GM18867 (cell line): ENCODE data around the gene DIPK1A.
A peak's percentile ranks its signal among the peaks of the same experiment; 100 is the strongest.

ENCODE experiments used
- ATAC-seq: cut with Tn5 transposase; IDR thresholded peaks from one replicate; pipeline ENCODE4 v1.9.1; 2021; ENCODE audit warnings: mild to moderate bottlenecking, moderate library complexity; ENCODE audit not compliant: unreplicated experiment

Gene DIPK1A

DNA sequence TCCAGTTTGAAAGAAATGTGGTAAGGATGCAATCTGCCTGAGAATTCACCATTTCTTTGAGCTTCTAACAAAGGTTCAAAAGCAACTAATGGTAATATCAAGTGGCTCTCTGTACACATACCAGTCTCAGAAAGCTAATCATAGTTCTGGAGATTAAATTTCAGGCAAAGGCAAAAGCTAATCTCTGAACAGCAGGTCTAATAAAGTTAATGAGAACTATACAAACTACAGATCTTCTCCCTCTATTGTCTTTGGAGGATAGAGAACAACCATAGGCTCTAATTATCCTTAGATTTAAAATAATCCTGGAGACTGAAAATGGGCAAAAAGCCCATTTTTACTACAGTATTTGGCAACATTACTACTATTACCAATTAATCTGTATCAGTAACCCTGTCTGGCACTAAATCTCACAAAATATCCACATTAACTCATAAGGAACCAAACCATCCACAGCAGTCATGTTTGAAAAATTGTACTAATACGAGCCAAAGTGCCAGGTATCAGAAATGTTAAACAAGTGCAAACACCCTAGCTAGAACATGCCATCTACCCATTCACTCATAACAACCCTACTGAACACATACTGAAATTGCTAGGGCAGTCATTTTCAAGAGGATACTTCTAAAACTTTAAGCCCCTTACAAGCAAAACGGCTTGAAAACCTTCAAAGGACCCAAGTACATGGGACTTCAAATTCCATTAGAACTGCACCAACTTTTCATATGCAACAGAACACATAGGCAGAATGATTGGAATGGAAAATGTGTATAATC lies 4.8 kb downstream of the DIPK1A start:
- ATAC-seq, result no peak

DNA sequence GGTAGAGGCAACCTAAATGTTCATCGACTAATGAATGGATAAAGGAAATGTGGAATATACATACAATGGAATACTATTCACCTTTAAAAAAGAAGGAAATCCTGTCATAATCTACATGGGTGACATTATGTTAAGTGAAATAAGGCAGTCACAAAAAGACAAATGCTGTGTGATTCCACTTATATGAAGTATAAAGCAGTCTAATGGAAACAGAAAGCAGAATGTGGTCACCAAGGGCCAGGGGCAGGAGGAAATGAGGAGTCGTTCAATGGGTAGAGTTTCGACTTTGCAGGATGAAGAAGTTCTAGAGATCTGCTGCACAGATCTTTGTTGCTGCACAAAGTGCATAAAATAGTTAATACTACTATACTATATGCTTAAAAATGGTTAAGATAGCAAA lies 7.8 kb downstream of the DIPK1A start:
- ATAC-seq, result peak; percentile 60

DNA sequence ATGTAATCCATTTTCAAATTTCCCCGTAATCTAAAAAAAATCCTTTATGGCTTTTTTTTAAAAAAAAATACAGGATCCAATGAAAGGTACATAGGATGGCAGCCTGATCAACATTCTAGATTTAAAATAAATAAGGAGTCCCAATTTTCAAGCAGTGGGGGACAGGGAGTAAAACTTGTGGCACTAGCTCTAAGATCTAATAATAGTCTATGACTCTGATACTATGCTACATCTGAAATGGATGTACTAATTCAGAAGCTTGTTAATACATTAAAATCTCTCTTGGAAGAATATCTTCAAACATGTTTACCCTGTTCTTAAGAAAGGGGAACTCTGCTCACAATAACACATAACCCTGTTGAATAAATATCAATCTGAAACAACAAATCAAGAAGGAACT lies 8.5 kb downstream of the DIPK1A start:
- ATAC-seq, result no peak

DNA sequence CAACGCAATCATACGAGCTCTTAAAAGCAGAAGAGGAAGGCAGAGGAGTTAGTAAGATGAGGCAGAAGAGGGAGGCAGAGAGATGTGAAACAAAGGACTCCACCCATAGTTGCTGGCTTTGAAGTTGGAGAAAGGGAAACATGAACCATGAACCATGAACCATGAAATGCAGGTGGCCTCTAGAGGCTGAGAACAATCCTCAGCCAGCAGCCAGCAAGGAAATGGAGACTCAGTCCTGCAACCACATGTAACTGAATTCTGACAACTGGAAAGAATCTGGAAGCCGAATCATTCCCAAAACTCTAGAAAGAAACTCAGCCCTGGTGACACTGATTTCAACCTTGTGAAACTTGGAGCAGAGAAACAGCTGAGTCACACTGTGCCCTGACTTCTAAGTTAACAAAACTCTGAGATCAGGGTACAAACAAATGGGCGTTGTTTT lies 10.1 kb downstream of the DIPK1A start:
- ATAC-seq, result peak; percentile 64

DNA sequence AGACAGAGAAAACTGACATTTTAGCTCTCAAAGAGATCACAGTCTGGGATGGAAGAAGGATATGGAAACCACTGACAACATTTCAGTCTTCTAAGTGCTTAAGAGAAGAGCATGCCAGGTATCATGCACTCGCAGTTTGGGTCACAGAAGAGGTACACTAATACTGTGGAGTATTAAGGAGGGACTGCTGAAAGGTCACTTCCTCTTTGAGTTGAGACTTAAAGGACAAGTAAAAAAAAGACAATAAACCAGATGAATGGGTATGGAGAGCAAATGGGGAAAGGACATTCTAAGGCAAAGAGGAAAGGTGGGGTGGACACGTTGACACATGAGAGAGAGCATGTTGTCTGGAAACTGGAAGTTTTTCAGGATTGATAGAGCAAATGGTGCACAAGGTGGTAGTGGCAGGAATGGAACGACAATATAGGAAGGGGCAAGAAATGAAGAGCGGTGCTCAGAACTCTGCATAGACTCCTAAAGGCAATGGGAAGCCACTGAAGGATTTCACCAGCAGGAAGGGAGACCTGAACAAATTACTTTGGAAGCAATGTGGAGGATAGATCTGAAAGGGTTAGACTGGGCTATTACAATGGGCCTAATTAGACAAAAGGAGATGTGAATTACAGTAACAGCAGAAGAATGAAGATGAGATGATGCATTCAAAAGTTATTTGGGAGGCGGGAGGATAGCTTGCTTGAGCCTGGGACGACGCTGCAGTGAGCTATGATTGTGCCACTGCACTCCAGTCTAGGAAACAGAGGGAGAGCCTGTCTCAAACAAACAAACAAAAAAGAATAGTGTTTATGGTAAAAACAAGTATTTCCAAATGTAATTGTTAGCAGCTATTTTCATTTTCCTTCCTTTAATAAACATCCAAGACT lies 11.1 kb downstream of the DIPK1A start:
- peak; percentile 41 for ATAC-seq

DNA sequence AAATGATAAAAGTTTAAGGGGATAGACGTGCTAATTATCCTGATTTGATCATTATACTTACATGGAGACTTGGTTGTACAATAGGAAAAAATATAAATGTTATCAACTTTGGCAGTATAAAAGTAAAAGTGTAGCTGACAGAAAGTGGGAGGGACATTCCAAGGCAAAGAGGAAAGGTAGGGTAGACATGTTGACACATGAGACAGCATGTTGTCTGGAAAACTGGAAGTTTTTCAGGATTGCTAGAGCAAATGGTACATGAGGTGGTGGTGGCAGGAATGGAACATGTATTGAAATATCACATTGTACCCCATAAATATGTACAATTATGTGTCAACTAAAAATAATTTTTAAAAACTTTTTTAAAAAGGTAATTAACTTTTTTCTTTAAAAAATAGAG lies 13.2 kb downstream of the DIPK1A start:
- no peak for ATAC-seq

DNA sequence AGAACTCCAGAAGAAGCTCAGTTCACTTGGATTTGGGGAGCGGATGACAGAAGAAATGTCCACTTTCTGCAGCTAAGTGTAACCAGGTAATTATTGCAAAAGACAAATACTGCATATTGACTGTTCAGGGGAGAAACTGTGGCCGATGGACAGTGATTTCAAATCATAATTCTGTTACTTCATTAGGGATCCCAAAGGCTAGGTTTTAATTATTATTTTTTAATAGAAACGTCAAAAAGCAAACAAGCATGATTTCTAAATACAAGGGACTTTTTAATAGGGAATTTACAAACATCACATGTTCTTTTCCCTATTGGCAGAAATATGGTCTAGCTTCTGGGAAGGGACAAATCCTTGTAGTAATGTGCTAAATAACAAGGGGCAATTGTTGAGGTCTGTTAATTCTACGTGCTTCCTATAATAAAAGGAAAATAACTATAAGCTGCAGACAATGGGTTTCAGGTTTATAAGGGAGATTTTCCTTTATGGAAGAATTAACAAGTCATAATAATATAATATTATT lies 15.5 kb downstream of the DIPK1A start:
- no peak for ATAC-seq

DNA sequence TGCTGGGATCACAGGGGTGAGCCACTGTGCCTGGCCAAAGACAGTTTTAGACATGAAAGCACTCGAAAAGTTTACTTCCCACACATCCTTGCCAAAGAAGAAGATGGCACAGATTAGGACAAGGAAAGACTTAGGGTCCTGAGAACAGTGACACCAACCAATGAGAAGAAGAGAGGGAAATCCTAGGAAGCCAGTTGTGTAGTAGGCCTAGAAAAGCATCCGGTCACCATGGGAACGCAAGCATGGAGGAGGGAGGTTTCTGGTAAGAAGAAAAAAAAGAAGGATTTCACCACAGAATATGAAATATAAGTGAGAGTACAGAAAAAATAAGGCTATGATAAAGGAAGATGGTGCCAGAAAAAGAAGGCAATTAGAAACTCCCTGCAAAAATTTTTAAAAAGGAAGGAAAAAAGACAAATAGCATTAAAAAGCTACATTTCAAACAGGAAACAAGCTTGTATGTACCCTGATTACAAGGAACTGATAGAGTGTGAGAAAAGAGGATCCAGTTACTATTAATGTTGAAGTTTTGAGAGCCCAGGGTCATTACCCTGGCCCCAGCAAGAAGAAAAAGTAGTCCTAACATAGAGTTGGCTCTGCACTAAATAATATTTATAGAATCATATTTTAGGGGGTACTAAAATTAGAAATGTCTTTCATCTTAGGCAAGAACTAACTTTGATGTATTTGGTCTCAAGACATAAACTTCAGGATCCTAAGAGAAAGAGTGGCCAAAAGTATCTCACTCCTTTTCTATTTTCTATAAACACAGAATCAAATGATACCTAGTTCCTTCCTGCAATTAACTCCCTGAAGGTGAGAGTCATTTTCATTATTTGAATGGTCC lies 16.1 kb downstream of the DIPK1A start:
- ATAC-seq, result peak; percentile 5

DNA sequence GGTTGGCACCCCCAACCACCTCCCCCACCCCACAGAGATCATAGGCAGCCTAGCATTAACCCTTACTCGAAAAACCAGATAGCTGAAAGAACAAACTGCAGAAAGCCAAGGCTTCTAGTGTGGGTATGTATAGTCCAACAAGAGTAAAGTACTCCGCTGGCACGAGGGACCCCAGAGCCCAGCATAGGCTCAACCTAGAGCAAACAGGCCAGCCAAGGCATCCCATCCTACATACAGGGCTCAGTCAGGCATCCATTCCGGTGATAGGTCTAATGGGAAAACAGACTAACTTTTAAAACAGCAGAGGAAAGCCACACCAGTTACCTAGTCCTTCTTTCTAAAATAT lies 17.8 kb downstream of the DIPK1A start:
- no peak for ATAC-seq

DNA sequence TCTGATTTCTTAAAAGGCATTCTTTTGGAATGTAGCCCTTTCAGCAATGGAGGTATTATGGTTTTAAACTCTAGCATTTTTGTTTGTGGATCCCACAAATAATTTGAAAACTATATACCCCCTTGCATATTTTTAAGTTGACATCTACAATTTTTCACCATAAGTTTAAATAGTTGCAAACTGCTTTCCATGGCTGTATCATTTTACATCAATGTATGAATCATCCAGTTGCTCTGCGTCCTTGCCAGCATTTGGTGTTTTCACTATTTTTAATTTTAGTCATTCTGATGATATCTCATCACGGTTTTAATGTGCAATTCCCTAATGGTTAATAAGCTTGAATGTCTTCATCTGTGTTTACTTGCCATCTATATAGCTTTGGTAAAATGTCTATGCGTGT lies 20.7 kb downstream of the DIPK1A start:
- no peak for ATAC-seq

DNA sequence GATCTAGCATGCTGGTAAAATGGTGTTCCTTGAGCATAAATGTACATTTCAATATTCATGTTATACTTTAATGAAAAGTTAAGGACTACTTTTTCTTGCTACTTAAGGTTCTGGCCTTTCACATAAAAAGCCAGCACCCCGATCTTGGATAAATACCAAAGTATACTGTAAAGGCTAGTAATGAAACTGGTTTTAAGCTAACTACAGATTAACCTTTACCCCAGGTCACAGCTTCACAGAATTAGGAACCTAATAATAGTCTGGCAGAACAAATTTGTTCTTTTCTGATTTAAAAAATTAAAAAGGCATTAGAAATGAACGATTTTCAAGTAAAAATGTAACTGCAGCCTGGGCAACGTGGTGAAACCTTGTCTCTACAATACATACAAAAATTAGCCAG lies 23.5 kb downstream of the DIPK1A start:
- ATAC-seq, result no peak

DNA sequence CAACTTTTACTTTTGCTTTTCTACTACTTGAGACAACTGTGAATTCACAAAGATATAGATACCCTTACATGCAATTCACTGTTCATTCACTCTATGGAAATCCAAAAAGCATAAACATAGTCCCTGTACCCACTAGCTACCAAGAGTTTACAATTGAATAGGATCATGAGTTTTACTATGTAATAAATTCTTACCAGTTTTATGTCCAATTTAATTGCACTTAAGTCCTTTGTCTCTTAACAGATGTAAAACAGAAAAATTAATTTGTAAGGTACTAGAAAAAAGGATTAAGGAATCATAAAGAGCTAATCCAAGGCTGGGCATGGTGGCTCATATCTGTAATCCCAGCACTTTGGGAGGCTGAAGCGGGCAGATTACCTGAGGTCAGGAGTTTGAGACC lies 24.4 kb downstream of the DIPK1A start:
- no peak for ATAC-seq

DNA sequence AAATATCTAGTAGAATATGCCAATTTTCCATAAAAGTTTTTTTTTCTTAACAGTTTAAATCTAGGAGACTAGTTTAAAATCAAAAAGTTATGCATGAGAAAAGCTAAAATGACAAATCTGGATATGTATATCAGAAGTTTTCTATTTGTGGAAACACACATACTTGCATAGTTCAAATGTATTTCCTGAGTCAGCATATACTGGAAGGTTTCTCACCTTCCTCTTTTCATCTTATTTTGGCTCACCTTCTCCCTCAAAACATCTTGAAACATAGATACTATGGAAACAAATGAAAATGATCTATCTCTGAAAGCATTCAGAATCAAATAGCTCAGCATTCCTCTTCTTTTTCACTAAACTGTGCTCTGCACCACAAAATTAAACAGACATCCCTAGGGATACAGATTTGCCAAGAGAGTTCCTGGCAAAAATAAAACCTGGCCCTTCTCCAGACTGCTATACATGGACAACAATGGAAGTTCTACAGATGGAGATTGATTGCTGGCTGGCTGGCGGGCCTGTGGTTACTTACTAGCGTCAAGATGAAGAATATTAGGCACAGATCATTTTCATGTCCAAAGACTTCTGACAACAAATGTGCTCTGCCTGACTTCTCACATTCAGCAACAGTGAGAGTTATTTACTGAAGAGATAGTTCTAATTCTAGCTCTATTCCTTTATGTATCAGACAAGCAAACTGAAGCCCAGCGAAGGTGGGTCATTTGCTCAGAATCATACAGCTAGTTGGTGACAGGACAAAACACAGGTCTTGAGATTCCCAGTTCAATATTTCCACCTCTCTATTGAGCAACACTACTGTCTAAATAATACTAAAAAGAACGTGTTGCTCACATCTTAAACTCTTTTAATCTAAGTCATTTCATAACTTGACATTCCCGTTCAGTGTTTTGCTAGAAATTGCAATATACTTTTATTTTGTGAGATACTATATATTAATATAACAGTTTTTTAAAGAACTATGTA lies 26.6 kb downstream of the DIPK1A start:
- ATAC-seq, result no peak

DNA sequence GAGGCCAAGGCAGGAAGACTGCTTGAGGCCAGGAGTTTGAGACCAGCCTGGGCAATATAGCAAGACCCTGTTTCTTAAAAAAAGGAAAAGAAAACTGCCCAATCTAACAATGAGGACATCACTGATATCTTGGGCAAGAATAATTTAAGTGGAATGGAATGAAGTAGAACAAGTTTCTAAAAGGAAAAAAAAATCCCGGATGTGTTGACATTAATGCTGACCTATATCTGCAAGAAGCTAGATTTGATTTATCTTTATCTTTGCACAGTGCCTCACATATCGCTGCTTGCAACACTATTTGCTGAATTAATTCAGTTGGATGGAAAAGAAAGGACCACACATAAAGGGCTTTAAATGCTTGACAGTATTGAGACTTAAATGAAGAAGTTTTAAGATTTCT lies 27.8 kb downstream of the DIPK1A start:
- no peak for ATAC-seq

DNA sequence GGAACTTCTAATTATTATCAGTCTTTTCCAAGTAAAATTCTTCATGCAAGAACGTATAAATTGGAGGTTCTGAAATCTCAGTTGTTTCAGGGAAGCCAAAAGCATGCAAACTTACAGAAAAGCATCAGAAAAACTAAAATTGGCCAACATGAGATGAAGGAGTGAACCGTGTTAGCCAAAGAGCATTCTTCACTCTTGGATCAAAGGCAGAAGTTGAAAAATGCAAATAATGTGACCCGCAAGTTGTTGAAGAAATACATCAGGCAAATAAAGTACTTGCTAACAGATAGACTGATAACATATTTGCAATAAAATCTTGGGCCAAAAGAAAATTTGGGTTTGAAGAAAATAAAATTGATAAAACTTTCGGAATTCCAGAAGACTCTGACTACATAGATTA lies 29.6 kb downstream of the DIPK1A start:
- ATAC-seq, result no peak

DNA sequence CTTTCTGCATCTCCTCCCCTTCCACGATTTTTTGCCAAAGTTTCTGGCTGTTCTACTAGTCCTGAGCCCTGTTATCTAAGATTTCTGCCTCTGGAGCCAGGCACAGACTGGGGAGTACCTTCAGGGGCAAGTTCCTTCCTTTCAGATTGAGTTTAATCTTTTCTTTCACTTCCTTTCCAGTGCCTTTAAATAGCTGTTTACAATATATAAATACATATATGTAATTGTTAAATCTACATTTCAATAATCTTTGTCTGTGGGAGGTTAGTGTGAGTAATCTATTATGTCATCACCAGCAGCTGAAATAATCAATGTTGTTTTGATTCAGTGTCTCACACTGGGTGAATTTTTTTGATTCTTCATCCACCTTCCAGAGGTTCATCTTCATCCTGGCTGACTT lies 31.8 kb downstream of the DIPK1A start:
- ATAC-seq, result peak; percentile 52

DNA sequence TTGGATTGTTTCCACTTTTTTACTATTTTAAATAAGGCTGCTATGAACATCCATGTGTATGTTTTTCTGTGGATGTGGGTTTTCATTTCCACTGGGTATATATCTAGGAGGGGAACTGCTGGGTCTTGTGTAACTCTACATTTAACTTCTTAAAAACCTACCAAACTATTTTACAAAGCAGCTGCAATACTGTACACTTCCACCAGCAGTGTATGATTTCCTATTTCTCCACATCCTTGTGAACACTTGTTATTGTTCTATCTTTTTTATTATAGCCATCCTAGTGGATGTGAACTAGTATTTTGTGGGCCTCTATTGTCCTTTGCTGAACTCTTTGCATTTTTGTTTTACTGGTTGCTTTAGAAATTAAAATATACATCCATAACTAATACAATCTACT lies 33.4 kb downstream of the DIPK1A start:
- ATAC-seq, result no peak

DNA sequence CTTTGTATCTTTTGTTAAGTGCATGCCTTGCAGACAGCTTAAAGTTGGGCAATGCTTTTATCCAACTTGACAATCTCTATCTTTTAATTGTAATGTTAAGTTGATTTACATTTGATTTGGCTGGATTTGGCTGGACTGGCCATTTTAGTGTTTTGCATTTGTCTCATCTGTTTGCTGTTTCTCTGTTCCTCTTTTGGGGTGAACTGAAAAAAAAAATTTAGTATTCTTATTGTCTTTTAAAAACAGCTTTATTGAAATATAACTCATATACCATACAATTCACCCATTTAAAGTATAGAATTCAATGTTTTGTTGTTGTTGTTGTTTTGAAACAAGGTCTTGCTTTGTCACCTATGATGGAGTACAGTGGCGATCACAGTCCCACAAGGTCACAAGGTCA lies 34.4 kb downstream of the DIPK1A start:
- ATAC-seq, result no peak

DNA sequence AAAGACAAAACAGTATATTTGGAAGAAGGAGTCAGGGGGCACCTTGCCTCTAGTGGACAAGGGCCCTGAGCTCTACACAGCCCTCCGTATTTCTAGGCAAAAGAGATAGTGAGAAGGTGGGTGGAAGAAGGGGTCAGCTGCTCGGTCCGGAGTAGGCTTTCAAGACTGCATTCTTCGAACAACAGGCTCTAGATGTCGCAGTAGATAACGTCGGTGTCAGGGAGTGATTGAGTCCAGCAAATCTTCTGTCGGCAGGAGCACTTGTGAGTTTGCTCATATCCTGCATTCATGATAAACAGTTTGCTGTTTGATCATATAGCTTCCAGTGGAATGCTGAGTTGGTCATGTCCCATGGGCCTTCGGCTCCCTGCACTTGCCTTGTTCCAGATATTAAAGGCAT lies 36.8 kb downstream of the DIPK1A start:
- ATAC-seq, result no peak

DNA sequence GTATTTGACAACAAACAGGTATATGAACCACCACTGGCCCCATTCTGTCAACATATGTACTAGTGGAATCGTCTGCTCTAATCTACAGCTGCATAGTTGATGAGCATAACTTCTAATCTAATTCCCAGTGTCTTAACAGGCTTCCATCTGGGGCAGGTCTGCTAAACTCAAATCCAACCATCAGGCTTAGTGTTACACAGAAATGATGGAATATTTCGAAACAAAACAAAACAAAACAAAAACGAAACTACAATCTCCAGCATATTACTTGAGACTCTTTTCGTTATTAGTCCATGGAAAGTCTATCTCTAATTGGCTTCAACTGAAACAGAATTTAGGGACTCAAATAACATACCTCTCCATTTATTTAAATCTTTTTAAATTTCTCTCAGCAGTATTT lies 37.6 kb downstream of the DIPK1A start:
- ATAC-seq, result no peak
